Stimulated activated CD8-positive, alpha-beta memory T cell treated with anti-CD3 and anti-CD28 coated beads, Interleukin-7, amount 100 ng/mL, for 1 hour (primary cell): ENCODE measurements around the gene NRCAM.

Experiments
- DNase-seq, 2 donors: peaks; one replicate each; pipeline ENCODE4 v3.0.0-alpha.2; 2020; ENCODE audit warnings: low read depth in 2 of 2

Gene NRCAM

GRCh38 chr7:108157606-108158335 is 298.5 kb downstream of the NRCAM start:
- no peak for DNase-seq

DNA sequence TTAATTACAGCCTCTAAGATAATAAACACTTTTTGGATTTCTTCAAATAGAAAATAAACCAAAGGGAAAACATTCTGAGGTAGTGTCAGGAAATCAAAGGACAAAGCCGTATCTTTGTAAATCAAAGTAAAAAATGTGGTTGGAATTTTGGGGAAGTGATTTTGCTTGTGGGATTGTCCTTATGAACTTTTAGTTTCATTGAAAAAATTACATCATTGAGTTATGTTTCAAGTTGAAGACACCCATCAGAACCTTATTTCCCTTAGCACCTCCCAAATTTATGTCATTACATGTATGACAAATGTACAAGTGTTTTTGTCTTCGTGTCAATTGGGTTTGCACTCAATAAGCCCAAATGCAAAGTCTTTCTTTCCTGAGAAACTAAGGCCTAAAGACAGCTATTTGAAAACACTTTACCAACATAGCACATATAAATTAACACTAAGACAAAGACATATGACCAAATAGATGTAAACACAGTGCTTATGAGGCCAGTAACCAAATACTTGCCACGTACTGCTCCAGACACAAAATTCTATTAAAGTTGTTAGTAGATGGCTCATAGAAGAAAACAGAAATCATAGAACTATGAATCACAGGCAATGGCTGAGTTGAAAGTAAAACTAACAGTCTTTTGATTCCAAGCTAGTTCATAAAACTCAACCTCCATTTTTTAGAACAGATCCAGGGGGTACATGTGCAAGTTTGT is 299.2 kb downstream of the NRCAM start:
- no peak for DNase-seq

GRCh38 chr7:108152198-108152597 is 304.0 kb downstream of the NRCAM start:
- DNase-seq = no peak

DNA sequence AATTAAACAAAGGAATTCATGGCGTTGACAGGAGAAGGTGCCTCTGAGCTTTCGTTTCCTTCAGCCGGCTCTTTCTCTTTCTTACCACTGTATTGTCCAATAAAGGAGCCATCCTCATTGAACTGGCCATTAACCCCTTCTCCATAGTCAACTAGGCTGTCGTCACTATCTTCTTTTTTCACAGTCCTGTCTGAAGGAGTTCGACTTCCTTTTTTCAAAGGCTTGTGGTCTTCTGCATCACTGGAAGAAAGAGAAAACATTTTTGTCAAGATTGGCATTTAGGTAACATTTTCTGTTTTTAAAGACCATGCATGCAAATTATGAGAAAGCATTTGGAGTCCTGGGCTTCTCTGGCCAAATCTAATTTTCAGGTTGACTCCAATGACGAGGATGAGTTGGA is 306.3 kb downstream of the NRCAM start:
- DNase-seq = no peak

DNA sequence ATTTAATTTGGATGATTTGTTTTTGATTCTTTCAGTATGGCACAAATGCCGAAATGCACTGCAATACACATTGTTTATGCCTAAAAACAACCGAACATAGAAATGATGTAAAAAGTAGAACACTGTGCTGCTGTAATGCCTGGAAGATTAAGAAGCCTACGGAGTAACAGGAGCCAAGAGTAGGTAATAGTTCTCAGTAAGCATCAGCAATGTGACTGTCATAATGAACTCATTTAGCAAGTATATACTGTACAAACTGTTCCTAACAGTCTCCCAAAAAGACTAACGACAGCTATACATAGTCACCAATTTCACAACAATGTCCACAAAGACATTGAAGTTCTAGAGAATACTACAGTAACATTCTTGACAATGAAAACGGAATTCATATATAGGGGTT is 307.1 kb downstream of the NRCAM start:
- DNase-seq = no peak

DNA sequence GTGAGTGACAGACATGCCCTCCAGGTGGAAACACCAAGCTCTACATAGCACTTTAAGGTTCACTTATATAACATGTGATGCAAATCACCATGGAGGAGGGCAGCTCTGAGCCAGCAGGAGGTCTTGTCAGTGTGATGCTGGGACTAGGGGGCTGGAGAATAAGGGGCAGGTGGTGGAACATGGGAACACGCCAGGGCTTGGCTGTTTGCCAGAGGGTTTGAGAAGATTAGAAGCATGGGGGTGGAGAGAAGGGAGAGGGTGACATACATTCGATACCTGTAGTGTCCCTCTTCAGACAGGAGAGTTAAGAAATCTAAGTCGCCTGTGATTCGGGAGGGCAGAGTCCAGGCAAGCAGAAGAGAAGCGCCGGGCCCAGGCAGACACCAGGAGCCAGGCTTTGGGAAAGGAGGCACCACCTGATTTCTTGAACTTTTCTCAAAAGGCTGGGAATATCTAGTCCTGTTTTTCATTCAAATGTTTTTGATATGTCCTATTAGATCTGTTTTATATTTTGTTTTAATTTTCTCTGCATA is 309.1 kb downstream of the NRCAM start:
- DNase-seq = no peak

- peak; percentile 6 to 7 for DNase-seq
Measured at GRCh38 chr7:108146070-108146842, 310.0 kb downstream of the NRCAM start.

DNA sequence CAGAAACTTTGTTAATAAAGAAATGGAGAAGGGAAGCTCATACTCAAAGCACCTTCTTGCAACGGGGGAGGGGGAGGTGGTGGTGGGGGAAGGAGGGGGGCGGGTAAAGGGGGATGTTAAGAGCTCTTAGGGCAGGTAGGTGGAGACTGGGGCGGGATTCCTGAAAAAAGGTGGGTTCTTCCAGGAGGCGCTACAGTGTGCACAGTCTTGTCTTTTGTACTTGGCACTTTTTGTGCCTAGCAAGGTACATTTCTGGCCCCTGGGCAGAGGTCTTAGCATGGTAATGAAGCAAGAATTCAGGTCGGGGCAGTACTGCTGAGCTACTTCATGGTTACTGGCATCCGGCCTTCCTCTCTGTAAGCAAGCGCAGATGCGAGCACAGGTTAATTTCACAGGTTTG is 310.8 kb downstream of the NRCAM start:
- no peak for DNase-seq

DNA sequence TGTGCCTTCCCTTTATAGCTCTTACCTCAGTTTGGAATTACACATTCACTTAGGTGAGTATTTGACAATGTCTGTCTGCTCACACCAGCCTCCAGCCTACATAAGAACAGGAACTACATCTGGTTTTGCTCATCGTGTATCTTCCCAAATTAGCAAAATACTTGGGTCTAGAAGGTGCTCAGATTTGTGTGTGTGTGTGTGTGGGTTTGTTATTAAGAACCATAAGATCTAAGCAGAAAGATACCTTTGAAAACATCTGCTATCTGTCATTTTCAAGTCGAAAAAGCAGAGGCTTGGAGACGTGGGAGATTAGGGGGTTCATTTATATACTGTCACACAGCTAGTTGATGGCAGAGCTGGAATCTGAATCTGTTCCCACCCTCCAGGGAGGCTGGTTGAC is 311.3 kb downstream of the NRCAM start:
- no peak for DNase-seq

DNA sequence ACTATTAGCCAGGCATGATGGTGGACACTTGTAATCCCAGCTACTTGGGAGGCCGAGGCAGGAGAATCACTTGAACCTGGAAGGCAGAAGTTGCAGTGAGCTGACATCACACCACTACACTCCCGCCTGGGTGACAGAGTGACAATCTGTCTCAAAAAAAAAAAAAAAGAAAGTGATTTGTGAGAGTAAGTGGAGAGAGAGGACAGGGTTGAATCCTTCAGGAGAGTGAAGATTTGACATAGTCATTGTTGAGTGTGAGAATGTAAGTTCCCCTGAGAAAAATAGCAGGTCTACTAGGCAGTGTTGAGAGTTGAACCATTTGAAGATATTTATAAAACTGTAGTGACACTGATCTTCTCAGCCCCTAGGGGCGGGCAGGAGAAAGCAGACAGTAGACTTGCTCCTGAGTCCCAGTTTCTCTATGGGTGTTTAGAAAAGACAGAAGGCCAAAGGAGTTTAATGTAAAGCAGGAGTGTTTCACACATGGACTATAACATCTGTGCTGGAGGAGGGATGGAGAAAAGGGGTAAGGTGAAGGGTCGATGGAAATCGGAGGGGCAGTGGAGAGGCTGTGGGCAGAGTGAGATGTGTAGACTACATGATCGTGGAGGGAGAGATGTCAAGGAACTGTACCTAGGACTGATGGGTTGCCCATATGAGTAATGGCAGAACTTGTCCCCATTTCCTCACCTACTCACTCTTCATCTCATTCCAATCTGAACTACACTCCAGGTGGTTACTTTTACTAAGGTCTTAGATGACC is 312.4 kb downstream of the NRCAM start:
- no peak for DNase-seq

GRCh38 chr7:108142675-108143259 is 313.5 kb downstream of the NRCAM start:
- DNase-seq = no peak

DNA sequence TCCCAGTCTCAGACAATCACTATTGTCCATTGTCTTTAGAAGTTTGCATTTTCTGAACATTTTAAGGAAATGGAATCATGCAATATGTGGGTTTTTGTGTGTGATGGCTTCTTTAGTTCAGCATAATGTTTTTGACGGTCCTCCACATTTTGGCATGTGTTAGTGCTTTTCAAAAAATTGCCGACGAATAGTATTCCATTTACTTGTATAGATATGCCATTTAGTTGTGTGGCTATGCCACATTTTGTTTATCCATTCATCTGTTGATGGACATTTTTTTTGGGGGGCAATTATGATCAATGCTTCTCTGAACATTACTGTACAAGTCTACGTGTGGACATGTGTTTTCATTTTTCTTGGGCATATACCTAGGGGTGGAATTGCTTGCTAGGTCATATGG is 314.1 kb downstream of the NRCAM start:
- no peak for DNase-seq

DNA sequence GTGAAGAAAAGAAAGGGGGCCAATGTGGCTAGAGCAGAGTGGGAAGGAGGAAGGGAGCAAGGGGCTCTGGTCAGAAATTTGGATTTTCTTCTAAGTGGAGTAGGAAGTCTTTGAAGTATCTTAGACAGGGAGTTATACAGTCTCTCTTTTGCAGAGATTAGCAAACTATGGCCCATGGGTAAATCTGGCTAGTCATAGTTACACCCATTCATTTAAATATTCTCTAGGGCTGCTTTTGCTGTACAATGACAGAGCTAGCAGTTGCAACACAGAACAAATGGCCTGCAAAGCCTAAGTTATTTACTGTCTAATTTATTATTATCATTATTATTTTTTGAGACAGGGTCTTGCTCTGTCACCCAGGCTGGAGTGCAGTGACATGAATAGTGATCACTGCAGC is 315.6 kb downstream of the NRCAM start:
- no peak for DNase-seq

DNA sequence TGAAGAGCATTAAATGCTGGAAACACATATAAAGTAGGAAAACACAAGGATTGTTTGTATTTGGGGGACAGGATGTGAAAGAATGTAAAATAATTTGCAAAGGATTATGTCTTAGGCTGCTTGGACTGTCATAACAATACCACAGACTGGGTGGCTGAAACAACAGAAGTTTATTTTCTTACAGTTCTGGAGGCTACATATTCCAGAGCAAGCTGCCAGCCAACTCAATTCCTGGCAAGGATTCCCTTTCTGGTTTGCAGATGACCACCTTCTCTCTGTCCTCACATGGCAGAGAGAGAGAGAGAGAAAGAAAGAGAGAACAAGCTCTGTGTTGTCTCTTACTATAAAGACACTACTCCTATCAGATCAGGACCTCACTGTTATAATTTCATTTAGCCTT is 317.3 kb downstream of the NRCAM start:
- no peak for DNase-seq

DNA sequence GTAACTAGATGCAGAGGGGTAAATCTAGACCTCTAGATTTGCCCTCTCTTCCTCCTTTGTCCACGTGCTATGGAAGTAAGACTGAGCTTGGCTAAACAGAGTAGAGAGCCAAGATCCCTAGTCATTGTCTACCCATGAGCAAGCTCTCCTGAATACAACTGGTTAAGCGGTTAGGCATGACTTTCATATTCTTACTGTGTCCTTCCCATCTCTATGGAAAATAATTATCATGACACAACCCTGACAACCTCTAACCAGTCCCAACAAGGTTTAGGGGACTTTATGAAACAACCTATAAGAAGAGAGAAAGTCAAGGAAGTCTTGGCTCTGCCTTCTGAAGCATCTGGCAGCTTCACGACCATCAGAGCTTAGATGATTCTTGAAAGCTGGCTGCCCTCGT is 318.2 kb downstream of the NRCAM start:
- DNase-seq = no peak

DNA sequence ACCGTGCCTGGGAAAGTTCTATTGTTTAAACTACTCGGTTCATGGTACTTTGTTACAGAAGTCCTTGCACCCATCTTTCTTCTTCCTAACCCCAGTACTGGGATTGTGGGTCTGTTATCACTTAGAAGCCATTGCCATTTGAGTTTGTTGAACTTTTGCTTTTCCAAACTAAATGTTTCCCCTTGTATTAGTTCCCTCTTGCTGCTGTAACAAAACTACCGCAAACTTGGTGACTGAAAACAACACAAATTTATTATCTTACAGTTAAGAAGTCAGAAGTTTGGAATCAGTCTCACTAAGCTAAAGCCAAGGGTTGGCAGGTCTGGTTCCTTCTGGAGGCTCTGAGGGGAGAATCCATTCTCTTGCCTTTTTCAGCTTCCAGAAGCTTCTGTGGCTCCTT is 319.2 kb downstream of the NRCAM start:
- no peak for DNase-seq

DNA sequence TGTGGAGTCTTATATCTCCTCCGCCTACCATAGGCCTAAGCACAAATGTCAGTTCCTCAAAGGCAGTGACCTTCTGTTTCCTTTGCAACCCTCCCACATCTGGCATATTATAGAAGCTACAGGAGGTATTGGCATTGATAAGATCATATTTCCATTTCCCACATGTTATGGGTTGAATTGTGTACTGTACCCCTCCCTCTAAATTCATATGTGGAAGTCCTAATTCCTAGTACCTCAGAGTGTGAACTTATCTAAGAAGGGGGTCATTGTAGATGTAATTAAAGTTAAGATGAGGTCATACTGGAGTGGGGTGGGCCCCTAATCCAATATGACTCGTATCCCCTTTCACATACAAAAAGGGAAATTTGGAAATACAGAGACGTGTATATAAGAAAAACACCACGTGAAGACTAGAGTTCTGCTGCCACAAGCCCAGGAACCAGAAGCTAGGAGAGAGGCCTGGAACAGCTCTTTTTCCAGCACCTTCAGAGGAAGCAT is 320.0 kb downstream of the NRCAM start:
- no peak for DNase-seq

- peak in 1 of 2 donors; percentile 3 for DNase-seq
Measured at GRCh38 chr7:108135446-108136190, 320.6 kb downstream of the NRCAM start.

DNA sequence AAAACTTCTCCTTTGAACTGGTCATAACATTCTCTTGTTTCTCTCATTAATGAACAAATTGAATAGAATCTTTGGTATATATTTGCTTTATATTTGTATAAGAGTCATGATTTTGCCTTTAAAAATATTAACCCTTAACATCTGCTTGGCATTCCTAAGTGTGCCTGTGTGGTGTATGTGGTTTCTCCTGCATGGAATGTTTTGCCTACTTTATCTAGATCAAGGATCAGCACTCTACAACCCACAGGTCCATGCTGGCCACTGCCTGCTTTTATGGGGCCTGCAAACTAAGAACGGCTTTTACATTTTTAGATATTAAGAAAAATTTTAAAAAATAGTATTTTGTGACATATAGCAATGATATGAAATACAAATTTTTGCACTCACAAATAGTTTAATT is 321.8 kb downstream of the NRCAM start:
- no peak for DNase-seq

DNA sequence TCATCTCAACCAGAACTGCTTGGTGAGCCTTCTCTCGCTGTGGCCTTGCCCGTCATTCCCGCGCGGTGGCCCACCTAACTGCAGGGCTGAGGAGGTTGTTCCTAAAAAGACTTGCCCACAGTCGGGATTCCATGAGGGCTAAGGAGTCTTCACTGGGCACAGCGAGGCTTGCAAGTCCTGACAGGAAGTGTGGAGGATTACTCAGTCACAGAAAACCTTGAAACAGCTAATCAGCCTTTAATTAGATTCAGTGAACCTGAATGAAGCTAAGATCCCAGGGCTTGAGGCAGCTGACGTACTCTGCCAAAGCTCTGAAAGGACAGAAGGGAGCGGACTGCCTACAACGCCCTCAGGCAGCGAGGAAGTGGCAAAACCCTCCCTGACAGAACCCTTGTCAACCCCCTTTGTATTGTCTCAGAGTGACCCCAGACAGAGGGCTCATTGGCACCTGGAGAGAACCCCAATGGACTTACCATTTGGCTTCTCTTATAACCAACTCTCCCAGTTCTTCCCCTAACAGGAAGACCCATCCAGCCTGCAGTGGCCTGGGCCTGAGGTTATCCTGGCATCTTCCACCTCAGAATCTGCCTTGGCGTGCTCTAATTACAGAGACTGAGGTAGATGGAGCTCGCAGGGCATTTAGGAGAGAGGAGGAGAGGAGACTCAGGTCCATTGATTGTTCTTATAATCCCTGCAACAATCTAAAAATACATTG is 323.5 kb downstream of the NRCAM start:
- no peak for DNase-seq
